Loucy (cell line): ENCODE data around the gene SSH2.

Source experiments
- CTCF ChIP-seq: fragments of 200-600 bp; sonication (generic); conservative IDR thresholded peaks from 2 replicates; pipeline ENCODE4 v1.5.1; 2014; ENCODE audit warnings: mild to moderate bottlenecking, antibody characterized with exemption, low read length
- EZH2phosphoT487 ChIP-seq: fragments of 200-600 bp; IDR thresholded peaks from 2 replicates; pipeline ENCODE4 v1.6.1; 2018; ENCODE audit warnings: antibody characterized with exemption, mild to moderate bottlenecking, moderate library complexity, borderline replicate concordance

- TF ChIP-seq CTCF (no peak), EZH2phosphoT487 (no peak)
Measured at GRCh38 chr17:29929006-29929532, 959 bp downstream of the SSH2 start.
